Tibial artery (tissue), 4 donors: Measurements from ENCODE around the gene RPL37A.

Source experiments
- DNase-seq, 2 donors: peaks; one replicate each; pipeline ENCODE4 v3.0.0-alpha.2; 2019
- H3K27ac ChIP-seq, 2 donors: fragments of 200-600 bp; sonication (generic) in 1 of 2; 1 replicate in 1 of 2; 2 replicates in 1 of 2; pipeline ENCODE4 v1.5.1; 2018 to 2019; ENCODE audit warnings: mild to moderate bottlenecking in 1 of 2
- H3K27me3 ChIP-seq, 2 donors: fragments of 200-600 bp; sonication (generic) in 1 of 2; one replicate each; pipeline versions ENCODE4 v1.5.1 to v1.6.0; 2016 to 2019
- H3K36me3 ChIP-seq, 3 donors: fragments of 200-600 bp; sonication (generic) in 2 of 3; one replicate each; pipeline ENCODE4 v1.5.1; 2016 to 2019; ENCODE audit warnings: mild to moderate bottlenecking in 2 of 3
- H3K4me1 ChIP-seq, 4 donors: fragments of 200-600 bp; sonication (generic) in 2 of 4; 1 replicate in 3 of 4; 2 replicates in 1 of 4; pipeline ENCODE4 v1.5.1; 2016 to 2019
- H3K4me3 ChIP-seq, 2 donors: fragments of 200-600 bp; sonication (generic) in 1 of 2; 1 replicate in 1 of 2; 2 replicates in 1 of 2; pipeline ENCODE4 v1.5.1; 2018 to 2019; ENCODE audit warnings: mild to moderate bottlenecking in 2 of 2
- H3K9me3 ChIP-seq, 3 donors: fragments of 200-600 bp; sonication (generic) in 1 of 3; one replicate each; pipeline ENCODE4 v1.5.1; 2016 to 2019
- CTCF ChIP-seq, 2 experiments: fragments of 200-600 bp in 1 of 2; fragments of 450-650 bp in 1 of 2; IDR thresholded peaks; one replicate each; pipeline ENCODE4 v1.5.1; 2017 to 2019; ENCODE audit warnings: antibody characterized with exemption in 2 of 2, mild to moderate bottlenecking in 1 of 2, moderate library complexity in 1 of 2
- intact Hi-C: fragments of 100-400 bp; cut with DNase I; formaldehyde crosslinking; loops from one replicate; pipeline ENCODE4 v1.15.0; 2023; ENCODE audit warnings: low total_unique reads

The RPL37A gene

GRCh38 chr2:216519154-216519762 is 20.6 kb downstream of the RPL37A start:
- H3K27me3 ChIP-seq, result no peaks in the 10 kb centered on the region
- H3K36me3 ChIP-seq, result no peaks in the 10 kb centered on the region
- no peak overlapping the region for H3K4me3 ChIP-seq
- intact Hi-C loops, result loop anchor here (10.0 kb wide), 1 partner anchor 996 kb away; no protein-coding TSS in a partner anchor
- peaks cover 0 to 18% (median 2%) of the 10 kb centered on the region in 4 donors for H3K4me1 ChIP-seq
- H3K9me3 ChIP-seq, result no peaks in the 10 kb centered on the region
- H3K27ac ChIP-seq, result peak overlapping the region in 1 of 2 donors; percentile 38
- peak in 1 of 2 donors; percentile 71 for DNase-seq
- TF ChIP-seq CTCF (IDR thresholded peaks at IDR 0.05), result peak; percentile 76 to 91

- Histone ChIP-seq H3K27me3 (no peaks in the 10 kb centered on the region), H3K36me3 (no peaks in the 10 kb centered on the region), H3K4me1 (peaks cover 0 to 20% (median 2%) of the 10 kb centered on the region in 4 donors), H3K9me3 (no peaks in the 10 kb centered on the region), H3K27ac (peak overlapping the region in 1 of 2 donors; percentile 38), H3K4me3 (no peak overlapping the region)
- DNase-seq, result no peak
- no peak for TF ChIP-seq CTCF (IDR thresholded peaks at IDR 0.05)
- intact Hi-C loops, result loop anchor here (2.0 kb wide), 1 partner anchor 145 kb away; no protein-coding TSS in a partner anchor
These were observed 21.5 kb downstream of the RPL37A start for GRCh38 chr2:216520112-216520511.

GRCh38 chr2:216522892-216523502 is 24.4 kb downstream of the RPL37A start:
- Histone ChIP-seq H3K36me3 (no peaks in the 10 kb centered on the region), H3K27me3 (no peaks in the 10 kb centered on the region), H3K9me3 (no peaks in the 10 kb centered on the region), H3K4me3 (no peak overlapping the region), H3K27ac (no peak overlapping the region), H3K4me1 (peaks cover 0 to 41% (median 18%) of the 10 kb centered on the region in 4 donors)
- no peak for TF ChIP-seq CTCF (IDR thresholded peaks at IDR 0.05)
- no peak for DNase-seq
- intact Hi-C loops, result no loop called here

DNA sequence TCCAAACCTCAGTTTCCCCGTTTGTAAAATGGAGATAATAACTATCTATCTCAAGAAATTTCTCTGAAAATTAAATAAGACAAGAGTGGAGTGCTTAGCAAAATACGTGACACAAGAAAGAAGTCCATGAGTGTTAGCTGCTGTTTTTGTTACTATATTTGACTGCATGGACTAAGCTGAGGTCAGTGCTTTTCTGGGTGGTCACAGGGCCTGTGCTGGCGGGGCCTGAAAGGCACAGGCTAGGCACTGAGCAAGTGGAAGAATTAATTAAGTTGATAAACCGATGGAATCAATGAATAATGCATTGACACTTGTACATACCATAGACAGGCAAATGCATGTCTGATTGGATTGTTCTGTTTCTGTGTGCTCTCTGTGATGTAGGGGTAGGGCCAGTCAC is 27.3 kb downstream of the RPL37A start:
- Histone ChIP-seq H3K36me3 (no peaks in the 10 kb centered on the region), H3K27ac (peak overlapping the region; percentile 41 to 74), H3K9me3 (no peaks in the 10 kb centered on the region), H3K4me1 (peaks cover 0 to 25% (median 16%) of the 10 kb centered on the region in 4 donors), H3K27me3 (no peaks in the 10 kb centered on the region), H3K4me3 (no peak overlapping the region)
- intact Hi-C loops, result no loop called here
- no peak for TF ChIP-seq CTCF (IDR thresholded peaks at IDR 0.05)
- no peak for DNase-seq

DNA sequence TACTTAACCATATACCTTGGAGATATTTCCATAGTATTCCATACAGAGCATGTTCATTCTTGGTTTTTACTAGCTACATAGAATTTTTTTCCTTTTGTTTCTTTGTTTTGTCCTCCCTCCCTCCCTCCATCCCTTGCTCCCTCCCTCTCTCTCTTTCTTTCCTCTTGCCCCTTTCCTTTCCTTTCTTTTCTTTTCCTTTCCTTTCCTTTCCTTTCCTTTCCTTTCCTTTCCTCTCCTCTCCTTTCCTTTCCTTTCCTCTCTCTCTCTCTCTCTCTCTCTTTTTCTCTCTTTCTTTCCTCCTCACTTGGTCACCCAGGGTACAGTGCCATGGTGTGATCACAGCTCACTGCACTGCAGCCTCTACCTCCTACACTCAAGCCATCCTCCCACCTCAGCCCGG is 28.3 kb downstream of the RPL37A start:
- DNase-seq, result no peak
- peaks cover 0 to 31% (median 16%) of the 10 kb centered on the region in 4 donors for H3K4me1 ChIP-seq
- peak overlapping the region; percentile 41 to 74 for H3K27ac ChIP-seq
- TF ChIP-seq CTCF (IDR thresholded peaks at IDR 0.05), result no peak
- no peaks in the 10 kb centered on the region for H3K36me3 ChIP-seq
- H3K9me3 ChIP-seq, result no peaks in the 10 kb centered on the region
- intact Hi-C loops, result no loop called here
- no peak overlapping the region for H3K4me3 ChIP-seq
- no peaks in the 10 kb centered on the region for H3K27me3 ChIP-seq
